ENCODE data around the gene CAMSAP2. TPM values are rescaled to one million over a fixed set of nuclear protein-coding genes. Genes with fewer than 3 reads are reported as not detected.

CAMSAP2 gene
- total RNA-seq, 1 donor from 2014 or later: 1.4 TPM

GRCh38 chr1:200861937-200862647, 123.4 kb downstream of the CAMSAP2 start:
- peaks cover 14% of the 10 kb centered on the region for H3K4me1 Mint-ChIP-seq
- H3K27me3 Mint-ChIP-seq: peaks cover 18% of the 10 kb centered on the region
- no peak for DNase-seq
- intact Hi-C loops (cut with micrococcal nuclease): no loop called here
- no peak overlapping the region for H3K4me3 Mint-ChIP-seq
- no peaks in the 10 kb centered on the region for H3K36me3 Mint-ChIP-seq (ENCODE audit: low read depth)
- H3K27ac Mint-ChIP-seq: peak overlapping the region; percentile 15
- no peaks in the 10 kb centered on the region for H3K9me3 Mint-ChIP-seq

GRCh38 chr1:200862713-200863415, 124.2 kb downstream of the CAMSAP2 start:
- DNase-seq: no peak
- Mint-ChIP-seq H3K27me3 (peaks cover 24% of the 10 kb centered on the region), H3K27ac (no peak overlapping the region), H3K36me3 (ENCODE audit: low read depth) (no peaks in the 10 kb centered on the region), H3K4me3 (no peak overlapping the region), H3K4me1 (peaks cover 15% of the 10 kb centered on the region), H3K9me3 (no peaks in the 10 kb centered on the region)
- intact Hi-C loops (cut with micrococcal nuclease): no loop called here

GRCh38 chr1:200866116-200866515, 127.4 kb downstream of the CAMSAP2 start:
- no peaks in the 10 kb centered on the region for H3K36me3 Mint-ChIP-seq (ENCODE audit: low read depth)
- H3K27ac Mint-ChIP-seq: no peak overlapping the region
- intact Hi-C loops (cut with micrococcal nuclease): loop anchor here (1.0 to 5.0 kb wide), 3 partner anchors 23 to 239 kb away; no protein-coding TSS in a partner anchor
- H3K9me3 Mint-ChIP-seq: no peaks in the 10 kb centered on the region
- peaks cover 33% of the 10 kb centered on the region for H3K27me3 Mint-ChIP-seq
- H3K4me3 Mint-ChIP-seq: no peak overlapping the region
- H3K4me1 Mint-ChIP-seq: peaks cover 18% of the 10 kb centered on the region
- no peak for DNase-seq

GRCh38 chr1:200866521-200866920, 127.8 kb downstream of the CAMSAP2 start:
- H3K4me3 Mint-ChIP-seq: no peak overlapping the region
- H3K27me3 Mint-ChIP-seq: peaks cover 37% of the 10 kb centered on the region
- DNase-seq: peak; percentile 73
- H3K27ac Mint-ChIP-seq: no peak overlapping the region
- H3K36me3 Mint-ChIP-seq (ENCODE audit: low read depth): no peaks in the 10 kb centered on the region
- H3K4me1 Mint-ChIP-seq: peaks cover 18% of the 10 kb centered on the region
- intact Hi-C loops (cut with micrococcal nuclease): loop anchor here (1.0 to 5.0 kb wide), 3 partner anchors 23 to 239 kb away; no protein-coding TSS in a partner anchor
- H3K9me3 Mint-ChIP-seq: no peaks in the 10 kb centered on the region

GRCh38 chr1:200867018-200867811, 128.5 kb downstream of the CAMSAP2 start:
- no peak overlapping the region for H3K27ac Mint-ChIP-seq
- no peaks in the 10 kb centered on the region for H3K9me3 Mint-ChIP-seq
- H3K4me3 Mint-ChIP-seq: no peak overlapping the region
- H3K27me3 Mint-ChIP-seq: peaks cover 41% of the 10 kb centered on the region
- DNase-seq: peak; percentile 45
- intact Hi-C loops (cut with micrococcal nuclease): loop anchor here (5.0 kb wide), 2 partner anchors 40 to 240 kb away; no protein-coding TSS in a partner anchor
- no peaks in the 10 kb centered on the region for H3K36me3 Mint-ChIP-seq (ENCODE audit: low read depth)
- H3K4me1 Mint-ChIP-seq: peaks cover 15% of the 10 kb centered on the region

GRCh38 chr1:200869376-200869752, 130.7 kb downstream of the CAMSAP2 start:
- DNase-seq: peak; percentile 44
- intact Hi-C loops (cut with micrococcal nuclease): loop anchor here (5.0 kb wide), 2 partner anchors 38 to 242 kb away; no protein-coding TSS in a partner anchor
- Mint-ChIP-seq H3K27ac (no peak overlapping the region), H3K4me3 (no peak overlapping the region), H3K4me1 (peaks cover 13% of the 10 kb centered on the region), H3K36me3 (ENCODE audit: low read depth) (no peaks in the 10 kb centered on the region), H3K27me3 (peaks cover 47% of the 10 kb centered on the region), H3K9me3 (no peaks in the 10 kb centered on the region)

- DNase-seq: peak; percentile 57
- intact Hi-C loops (cut with micrococcal nuclease): loop anchor here (5.0 kb wide), 2 partner anchors 37 to 243 kb away; no protein-coding TSS in a partner anchor
- H3K27ac Mint-ChIP-seq: no peak overlapping the region
- no peaks in the 10 kb centered on the region for H3K36me3 Mint-ChIP-seq (ENCODE audit: low read depth)
- H3K9me3 Mint-ChIP-seq: no peaks in the 10 kb centered on the region
- peaks cover 50% of the 10 kb centered on the region for H3K27me3 Mint-ChIP-seq
- H3K4me3 Mint-ChIP-seq: no peak overlapping the region
- peaks cover 13% of the 10 kb centered on the region for H3K4me1 Mint-ChIP-seq
Observed at GRCh38 chr1:200869753-200870391, 131.2 kb downstream of the CAMSAP2 start.

- no peaks in the 10 kb centered on the region for H3K36me3 Mint-ChIP-seq (ENCODE audit: low read depth)
- DNase-seq: peak; percentile 49
- no peaks in the 10 kb centered on the region for H3K9me3 Mint-ChIP-seq
- H3K4me3 Mint-ChIP-seq: no peak within 1 kb of the TSS
- no peak within 1 kb of the TSS for H3K27ac Mint-ChIP-seq
- intact Hi-C loops (cut with micrococcal nuclease): no loop called here
- peaks cover 2% of the 10 kb centered on the region for H3K4me1 Mint-ChIP-seq
- H3K27me3 Mint-ChIP-seq: peaks cover 61% of the 10 kb centered on the region
Observed at GRCh38 chr1:200872446-200873115, 133.9 kb downstream of the CAMSAP2 start, which contains the start of gene GPR25. GPR25 (plus strand) TSS chr1:200872981; CDS start chr1:200873038, 57 bp downstream.

GRCh38 chr1:200873116-200873670, 134.5 kb downstream of the CAMSAP2 start:
- Mint-ChIP-seq H3K27me3 (peaks cover 60% of the 10 kb centered on the region), H3K36me3 (ENCODE audit: low read depth) (no peaks in the 10 kb centered on the region), H3K9me3 (no peaks in the 10 kb centered on the region), H3K27ac (no peak overlapping the region), H3K4me1 (peaks cover 6% of the 10 kb centered on the region), H3K4me3 (no peak overlapping the region)
- intact Hi-C loops (cut with micrococcal nuclease): no loop called here
- DNase-seq: peak; percentile 41

- peak; percentile 52 for DNase-seq
- H3K27me3 Mint-ChIP-seq: peaks cover 65% of the 10 kb centered on the region
- no peaks in the 10 kb centered on the region for H3K9me3 Mint-ChIP-seq
- H3K4me3 Mint-ChIP-seq: no peak overlapping the region
- intact Hi-C loops (cut with micrococcal nuclease): no loop called here
- H3K4me1 Mint-ChIP-seq: peaks cover 10% of the 10 kb centered on the region
- H3K36me3 Mint-ChIP-seq (ENCODE audit: low read depth): no peaks in the 10 kb centered on the region
- H3K27ac Mint-ChIP-seq: no peak overlapping the region
Observed at GRCh38 chr1:200873671-200874397, 135.1 kb downstream of the CAMSAP2 start.

GRCh38 chr1:200874694-200875093, 136.0 kb downstream of the CAMSAP2 start:
- peaks cover 60% of the 10 kb centered on the region for H3K27me3 Mint-ChIP-seq
- DNase-seq: peak; percentile 51
- no peak overlapping the region for H3K27ac Mint-ChIP-seq
- no peaks in the 10 kb centered on the region for H3K36me3 Mint-ChIP-seq (ENCODE audit: low read depth)
- H3K9me3 Mint-ChIP-seq: no peaks in the 10 kb centered on the region
- intact Hi-C loops (cut with micrococcal nuclease): no loop called here
- no peak overlapping the region for H3K4me3 Mint-ChIP-seq
- peaks cover 10% of the 10 kb centered on the region for H3K4me1 Mint-ChIP-seq

GRCh38 chr1:200875416-200875815, 136.7 kb downstream of the CAMSAP2 start:
- intact Hi-C loops (cut with micrococcal nuclease): no loop called here
- H3K27me3 Mint-ChIP-seq: peaks cover 63% of the 10 kb centered on the region
- no peaks in the 10 kb centered on the region for H3K36me3 Mint-ChIP-seq (ENCODE audit: low read depth)
- no peaks in the 10 kb centered on the region for H3K9me3 Mint-ChIP-seq
- no peak overlapping the region for H3K4me3 Mint-ChIP-seq
- H3K4me1 Mint-ChIP-seq: peaks cover 8% of the 10 kb centered on the region
- no peak overlapping the region for H3K27ac Mint-ChIP-seq
- DNase-seq: peak; percentile 38

All from activated CD4-positive, alpha-beta T cell treated with anti-CD3 and anti-CD28 coated beads, Interleukin-2, amount 10 ng/mL, durations not matched to agents 24 days and 14 days (primary cell).